GM19193 (cell line): ENCODE data around the gene KRTAP9-9.

Experiments used
- POLR2A ChIP-seq: IDR thresholded peaks from 4 replicates; pipeline ENCODE4 v1.6.1; 2011; ENCODE audit not compliant: insufficient read depth, insufficient read length; ENCODE audit errors: extremely low read depth

Gene KRTAP9-9

GRCh38 chr17:41301204-41301790 is 46.1 kb downstream of the KRTAP9-9 start:
- TF ChIP-seq POLR2A, result no peak

DNA sequence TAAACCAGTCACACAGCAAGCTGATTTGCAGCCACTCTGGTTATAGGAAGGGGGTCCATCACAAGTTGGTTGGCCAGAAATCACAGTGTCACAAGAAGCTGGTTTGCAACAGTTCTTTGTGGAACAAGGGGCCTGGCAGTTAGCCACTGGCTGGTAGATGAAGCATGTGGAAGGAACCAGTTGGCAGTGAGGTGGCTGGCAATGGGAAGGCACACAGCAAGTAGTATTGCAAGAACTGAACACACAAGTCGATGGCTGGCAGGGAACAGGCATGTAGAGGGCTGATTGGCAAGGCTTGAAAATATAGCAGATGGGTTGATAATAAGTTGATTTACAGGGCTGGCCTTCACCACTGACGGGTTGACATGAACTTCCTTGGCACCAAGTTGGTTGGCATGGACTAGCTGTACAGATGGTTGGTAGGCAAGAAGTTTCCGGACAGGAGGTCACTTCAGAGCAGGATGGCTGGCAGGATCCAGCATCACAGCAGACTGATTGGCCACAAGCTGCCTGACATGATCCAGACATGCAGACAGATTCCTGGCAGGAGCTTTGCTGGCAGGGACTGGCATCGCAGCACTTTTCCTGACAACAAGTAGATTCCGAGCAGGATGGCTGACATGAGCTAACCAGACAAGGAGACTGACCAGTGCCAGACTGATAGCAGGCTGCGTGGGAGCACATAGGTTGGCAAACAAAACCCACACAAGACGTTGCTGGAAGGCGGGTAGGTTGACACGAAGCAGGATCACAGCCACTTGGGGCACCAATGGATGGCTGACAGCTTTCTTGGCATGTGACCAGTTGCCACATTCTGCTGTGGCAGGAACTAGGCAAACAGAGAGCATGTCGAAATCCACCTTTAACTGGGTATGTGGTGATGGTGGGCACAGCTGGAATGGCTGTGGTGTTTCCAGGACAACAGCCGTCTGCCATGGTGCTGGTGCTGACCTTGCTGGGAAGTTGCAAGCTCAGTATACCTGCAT is 47.0 kb downstream of the KRTAP9-9 start, which contains the start of gene KRTAP29-1:
TSS of gene KRTAP29-1 (minus strand) at position 936 of the 986 bp plus-strand sequence. CDS start at position 936, 0 bp downstream.
- TF ChIP-seq POLR2A, result no peak

DNA sequence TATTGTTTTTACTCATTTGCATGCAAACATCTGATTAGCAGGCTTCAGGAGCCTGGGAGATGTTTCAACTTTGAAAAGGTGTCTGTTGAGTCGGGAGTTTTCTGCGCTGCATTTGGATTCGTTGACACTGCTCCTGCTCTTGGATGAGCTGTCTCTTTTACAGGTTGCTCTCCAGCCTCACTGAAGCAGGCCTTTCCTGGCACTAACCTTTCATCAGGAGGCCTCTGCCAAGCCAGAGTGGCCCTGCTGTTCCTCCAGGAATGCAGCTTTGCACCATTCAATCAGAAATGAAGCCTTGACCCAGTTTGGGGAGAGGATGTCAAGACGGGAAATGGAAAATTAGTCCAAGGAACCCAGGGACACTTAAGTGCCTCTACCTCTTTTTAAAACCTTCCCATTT is 47.8 kb downstream of the KRTAP9-9 start:
- no peak for TF ChIP-seq POLR2A

DNA sequence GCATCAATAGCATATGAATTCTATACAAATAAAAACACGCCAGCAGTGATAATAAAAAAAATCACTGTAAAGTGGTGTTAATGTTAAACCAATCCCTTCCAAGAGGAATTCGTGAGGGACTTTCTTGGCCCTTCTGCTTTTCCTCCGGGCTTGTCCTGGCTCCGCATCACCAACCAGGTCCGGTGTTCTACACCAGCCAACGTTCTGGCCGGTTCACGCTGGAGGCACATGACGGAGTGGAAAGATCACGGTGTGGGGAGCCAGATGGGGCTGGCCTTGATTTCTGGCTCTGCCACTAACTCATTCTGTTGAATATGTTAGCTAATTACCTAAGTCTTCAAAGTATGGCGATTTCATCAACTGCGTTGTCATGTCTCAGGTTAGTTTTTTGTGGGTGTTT is 48.9 kb downstream of the KRTAP9-9 start:
- no peak for TF ChIP-seq POLR2A
